ENCODE results near the gene IFITM2.
"Not testable (repeated sequence)": the region's sequence is repeated elsewhere in the genome, so short reads cannot be mapped to it uniquely, and the experiment has no call there.

The IFITM2 gene

GRCh38 chr11:282630-283360 lies 24.8 kb upstream of the IFITM2 start:
- H3K4me1 ChIP-seq (ENCODE audit: control insufficient read depth, insufficient read depth, low read length, poor library complexity, severe bottlenecking): no peaks in the 10 kb centered on the region
- 90 to 92% methylated on average over 6 to 9 of the region's 13 CpGs for WGBS, 2 experiments (ENCODE audit: insufficient coverage in 2 of 2)
- H3K9me3 ChIP-seq (ENCODE audit: control insufficient read depth, low read length): no peaks in the 10 kb centered on the region
- H3K36me3 ChIP-seq (ENCODE audit: control insufficient read depth, insufficient read depth, low read length): no peaks in the 10 kb centered on the region
- no peak overlapping the region for H3K27ac ChIP-seq (ENCODE audit: low read depth, low read length, severe bottlenecking)
- H3K4me3 ChIP-seq (ENCODE audit: extremely low read depth, insufficient read depth, low read length, poor library complexity, severe bottlenecking): no peak overlapping the region

GRCh38 chr11:283405-284104 lies 24.1 kb upstream of the IFITM2 start:
- H3K27ac ChIP-seq (ENCODE audit: low read depth, low read length, severe bottlenecking): no peak overlapping the region
- H3K9me3 ChIP-seq (ENCODE audit: control insufficient read depth, low read length): no peaks in the 10 kb centered on the region
- H3K4me3 ChIP-seq (ENCODE audit: extremely low read depth, insufficient read depth, low read length, poor library complexity, severe bottlenecking): no peak overlapping the region
- no peaks in the 10 kb centered on the region for H3K4me1 ChIP-seq (ENCODE audit: control insufficient read depth, insufficient read depth, low read length, poor library complexity, severe bottlenecking)
- no peaks in the 10 kb centered on the region for H3K36me3 ChIP-seq (ENCODE audit: control insufficient read depth, insufficient read depth, low read length)
- WGBS, 2 experiments (ENCODE audit: insufficient coverage in 2 of 2): 91% methylated on average over 11 to 16 of the region's 23 CpGs

GRCh38 chr11:284105-285020 lies 23.3 kb upstream of the IFITM2 start:
- WGBS, 2 experiments (ENCODE audit: insufficient coverage in 2 of 2): 91 to 93% methylated on average over 21 to 23 of the region's 24 CpGs
- no peaks in the 10 kb centered on the region for H3K36me3 ChIP-seq (ENCODE audit: control insufficient read depth, insufficient read depth, low read length)
- H3K4me1 ChIP-seq (ENCODE audit: control insufficient read depth, insufficient read depth, low read length, poor library complexity, severe bottlenecking): peaks cover 1% of the 10 kb centered on the region
- no peak overlapping the region for H3K4me3 ChIP-seq (ENCODE audit: extremely low read depth, insufficient read depth, low read length, poor library complexity, severe bottlenecking)
- no peak overlapping the region for H3K27ac ChIP-seq (ENCODE audit: low read depth, low read length, severe bottlenecking)
- H3K9me3 ChIP-seq (ENCODE audit: control insufficient read depth, low read length): no peaks in the 10 kb centered on the region

- peaks cover 4% of the 10 kb centered on the region for H3K4me1 ChIP-seq (ENCODE audit: control insufficient read depth, insufficient read depth, low read length, poor library complexity, severe bottlenecking)
- H3K36me3 ChIP-seq (ENCODE audit: control insufficient read depth, insufficient read depth, low read length): no peaks in the 10 kb centered on the region
- whole genome bisulfite sequencing, 2 experiments (ENCODE audit: insufficient coverage in 2 of 2): 82 to 90% methylated on average over 19 to 26 of the region's 29 CpGs
- no peak overlapping the region for H3K4me3 ChIP-seq (ENCODE audit: extremely low read depth, insufficient read depth, low read length, poor library complexity, severe bottlenecking)
- no peaks in the 10 kb centered on the region for H3K9me3 ChIP-seq (ENCODE audit: control insufficient read depth, low read length)
- H3K27ac ChIP-seq (ENCODE audit: low read depth, low read length, severe bottlenecking): no peak overlapping the region
Observed at GRCh38 chr11:285021-285893, 22.4 kb upstream of the IFITM2 start.

GRCh38 chr11:285894-286220 lies 21.8 kb upstream of the IFITM2 start:
- no peak overlapping the region for H3K27ac ChIP-seq (ENCODE audit: low read depth, low read length, severe bottlenecking)

DNA sequence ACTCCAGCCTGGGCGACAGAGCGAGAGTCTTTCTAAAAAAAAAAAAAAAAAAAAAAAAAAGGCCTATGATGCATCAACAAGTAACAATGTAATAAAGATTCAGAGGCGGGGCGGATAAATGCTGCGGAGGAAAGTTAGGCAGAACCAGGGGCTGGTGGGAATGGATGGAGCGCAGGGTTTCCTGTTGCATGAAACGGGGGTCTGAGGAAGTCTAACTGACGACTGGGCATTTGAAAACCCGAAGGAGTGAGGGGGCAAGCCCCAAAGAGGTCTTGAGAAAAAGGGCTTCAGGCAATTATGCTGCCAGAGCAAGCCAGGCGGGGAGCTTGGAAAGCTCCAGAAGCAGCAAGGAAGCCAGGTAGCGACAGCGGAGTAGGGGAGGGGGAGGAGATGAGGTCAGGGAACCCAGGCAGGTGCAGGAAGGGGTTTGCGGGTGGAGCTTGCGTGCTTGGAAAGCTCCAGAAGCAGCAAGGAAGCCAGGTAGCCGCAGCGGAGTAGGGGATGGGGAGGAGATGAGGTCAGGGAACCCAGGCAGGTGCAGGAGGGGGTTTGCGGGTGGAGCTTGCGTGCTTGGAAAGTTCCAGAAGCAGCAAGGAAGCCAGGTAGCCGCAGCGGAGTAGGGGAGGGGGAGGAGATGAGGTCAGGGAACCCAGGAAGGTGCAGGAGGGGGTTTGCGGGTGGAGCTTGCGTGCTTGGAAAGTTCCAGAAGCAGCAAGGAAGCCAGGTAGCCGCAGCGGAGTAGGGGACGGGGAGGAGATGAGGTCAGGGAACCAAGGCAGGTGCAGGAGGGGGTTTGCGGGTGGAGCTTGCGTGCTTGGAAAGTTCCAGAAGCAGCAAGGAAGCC lies 20.4 kb upstream of the IFITM2 start:
- not testable (repeated sequence) for H3K4me3 ChIP-seq (ENCODE audit: extremely low read depth, insufficient read depth, low read length, poor library complexity, severe bottlenecking); H3K4me1 ChIP-seq (ENCODE audit: control insufficient read depth, insufficient read depth, low read length, poor library complexity, severe bottlenecking); H3K27ac ChIP-seq (ENCODE audit: low read depth, low read length, severe bottlenecking); H3K9me3 ChIP-seq (ENCODE audit: control insufficient read depth, low read length); H3K36me3 ChIP-seq (ENCODE audit: control insufficient read depth, insufficient read depth, low read length)
- 90 to 93% methylated on average over 22 to 23 of the region's 27 CpGs for WGBS, 2 experiments (ENCODE audit: insufficient coverage in 2 of 2)

More at GRCh38 chr11:285894-286220, 21.8 kb upstream of the IFITM2 start:
- H3K4me3 ChIP-seq (ENCODE audit: extremely low read depth, insufficient read depth, low read length, poor library complexity, severe bottlenecking): no peak overlapping the region
- H3K4me1 ChIP-seq (ENCODE audit: control insufficient read depth, insufficient read depth, low read length, poor library complexity, severe bottlenecking): peaks cover 5% of the 10 kb centered on the region
- WGBS, 2 experiments (ENCODE audit: insufficient coverage in 2 of 2): 89 to 100% methylated on average over 2 to 8 of the region's 8 CpGs
- H3K9me3 ChIP-seq (ENCODE audit: control insufficient read depth, low read length): no peaks in the 10 kb centered on the region
- H3K36me3 ChIP-seq (ENCODE audit: control insufficient read depth, insufficient read depth, low read length): no peaks in the 10 kb centered on the region

DNA sequence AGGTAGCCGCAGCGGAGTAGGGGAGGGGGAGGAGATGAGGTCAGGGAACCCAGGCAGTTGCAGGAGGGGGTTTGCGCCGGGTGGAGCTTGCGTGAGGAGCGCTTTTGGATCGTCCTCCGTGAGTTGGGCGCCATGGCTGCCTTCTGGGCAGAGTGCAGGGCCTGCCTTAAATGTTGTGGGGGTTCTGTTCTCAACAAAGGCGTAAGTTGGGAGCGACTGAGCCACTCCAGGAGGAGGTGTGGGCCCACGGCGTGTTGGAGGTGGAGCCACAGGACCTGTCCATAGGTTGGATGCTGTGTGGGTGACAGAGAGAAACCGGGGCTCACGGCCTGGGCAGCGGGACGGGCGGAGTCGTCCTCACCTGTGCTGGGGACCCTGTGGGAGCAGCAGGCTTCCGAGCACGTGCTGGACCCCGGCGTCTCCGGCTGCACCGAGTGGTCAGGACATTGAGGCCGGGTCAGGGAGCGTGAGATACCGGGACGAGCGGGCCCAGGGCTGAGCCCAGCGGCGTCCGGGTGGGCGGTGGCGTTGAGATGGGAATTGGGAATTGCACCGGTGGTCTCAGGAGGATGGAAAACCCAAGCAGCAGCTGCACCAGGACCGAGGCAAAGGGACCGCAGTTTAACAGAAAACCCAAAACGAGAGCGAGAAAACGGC lies 19.7 kb upstream of the IFITM2 start:
- 39 to 45% methylated on average over 24 to 36 of the region's 41 CpGs for WGBS, 2 experiments (ENCODE audit: insufficient coverage in 2 of 2)
- H3K4me3 ChIP-seq (ENCODE audit: extremely low read depth, insufficient read depth, low read length, poor library complexity, severe bottlenecking): peak overlapping the region; percentile 54
- peaks cover 9% of the 10 kb centered on the region for H3K36me3 ChIP-seq (ENCODE audit: control insufficient read depth, insufficient read depth, low read length)
- peaks cover 9% of the 10 kb centered on the region for H3K4me1 ChIP-seq (ENCODE audit: control insufficient read depth, insufficient read depth, low read length, poor library complexity, severe bottlenecking)
- H3K9me3 ChIP-seq (ENCODE audit: control insufficient read depth, low read length): no peaks in the 10 kb centered on the region
- H3K27ac ChIP-seq (ENCODE audit: low read depth, low read length, severe bottlenecking): no peak overlapping the region

GRCh38 chr11:288478-289397 lies 18.9 kb upstream of the IFITM2 start, which contains the start of gene PGGHG:
Gene PGGHG (plus strand): TSS chr11:289126. CDS start chr11:289817, 691 bp downstream.
- no peaks in the 10 kb centered on the region for H3K9me3 ChIP-seq (ENCODE audit: control insufficient read depth, low read length)
- H3K27ac ChIP-seq (ENCODE audit: low read depth, low read length, severe bottlenecking): no peak within 1 kb of the TSS
- H3K4me1 ChIP-seq (ENCODE audit: control insufficient read depth, insufficient read depth, low read length, poor library complexity, severe bottlenecking): peaks cover 9% of the 10 kb centered on the region
- 0 to 1% methylated on average over 48 to 87 of the region's 112 CpGs for WGBS, 2 experiments (ENCODE audit: insufficient coverage in 2 of 2)
- peaks cover 10% of the 10 kb centered on the region for H3K36me3 ChIP-seq (ENCODE audit: control insufficient read depth, insufficient read depth, low read length)
- H3K4me3 ChIP-seq (ENCODE audit: extremely low read depth, insufficient read depth, low read length, poor library complexity, severe bottlenecking): peak within 1 kb of the TSS; percentile 54

Measured in mesodermal cell (in vitro differentiated cells).